SHP77 (cell line): ENCODE data around the gene SLC9A1.

Source experiments
- DNase-seq, 2 experiments: peaks; one replicate each; lab custom pipeline; 2025; lab: John Stamatoyannopoulos, UW

Gene SLC9A1

GRCh38 chr1:27150641-27151040 lies 4.3 kb downstream of the SLC9A1 start:
- DNase-seq: no peak

- no peak for DNase-seq
Measured at GRCh38 chr1:27150183-27150582, 4.7 kb downstream of the SLC9A1 start.

- no peak for DNase-seq
Measured at GRCh38 chr1:27149762-27150113, 5.2 kb downstream of the SLC9A1 start.

GRCh38 chr1:27149084-27149761 lies 5.7 kb downstream of the SLC9A1 start:
- DNase-seq: no peak

GRCh38 chr1:27148591-27148990 lies 6.3 kb downstream of the SLC9A1 start:
- no peak for DNase-seq

- DNase-seq: no peak
Measured at GRCh38 chr1:27147842-27148518, 6.9 kb downstream of the SLC9A1 start.

- DNase-seq: no peak
Measured at GRCh38 chr1:27145934-27146354, 9.0 kb downstream of the SLC9A1 start.

- DNase-seq: no peak
Measured at GRCh38 chr1:27144920-27145661, 9.8 kb downstream of the SLC9A1 start.

- no peak for DNase-seq
Measured at GRCh38 chr1:27144049-27144748, 10.7 kb downstream of the SLC9A1 start.

GRCh38 chr1:27143401-27143800 lies 11.5 kb downstream of the SLC9A1 start:
- DNase-seq: no peak

GRCh38 chr1:27142464-27142863 lies 12.5 kb downstream of the SLC9A1 start:
- no peak for DNase-seq

GRCh38 chr1:27141266-27142003 lies 13.5 kb downstream of the SLC9A1 start:
- DNase-seq: no peak

- DNase-seq: no peak
Measured at GRCh38 chr1:27139980-27140379, 14.9 kb downstream of the SLC9A1 start.

GRCh38 chr1:27138927-27139326 lies 16.0 kb downstream of the SLC9A1 start:
- DNase-seq: no peak

GRCh38 chr1:27138368-27138767 lies 16.6 kb downstream of the SLC9A1 start:
- no peak for DNase-seq

GRCh38 chr1:27137544-27138075 lies 17.3 kb downstream of the SLC9A1 start:
- peak in 1 of 2 experiments; percentile 35 for DNase-seq

- DNase-seq: peak in 1 of 2 experiments; percentile 44
Measured at GRCh38 chr1:27136998-27137542, 17.9 kb downstream of the SLC9A1 start.

GRCh38 chr1:27136236-27136551 lies 18.7 kb downstream of the SLC9A1 start:
- no peak for DNase-seq

GRCh38 chr1:27135541-27136235 lies 19.2 kb downstream of the SLC9A1 start:
- no peak for DNase-seq

- DNase-seq: no peak
Measured at GRCh38 chr1:27133991-27134390, 20.9 kb downstream of the SLC9A1 start.

GRCh38 chr1:27133158-27133557 lies 21.8 kb downstream of the SLC9A1 start:
- DNase-seq: no peak
